ENCODE measurements around the gene PPFIA2.

DNA sequence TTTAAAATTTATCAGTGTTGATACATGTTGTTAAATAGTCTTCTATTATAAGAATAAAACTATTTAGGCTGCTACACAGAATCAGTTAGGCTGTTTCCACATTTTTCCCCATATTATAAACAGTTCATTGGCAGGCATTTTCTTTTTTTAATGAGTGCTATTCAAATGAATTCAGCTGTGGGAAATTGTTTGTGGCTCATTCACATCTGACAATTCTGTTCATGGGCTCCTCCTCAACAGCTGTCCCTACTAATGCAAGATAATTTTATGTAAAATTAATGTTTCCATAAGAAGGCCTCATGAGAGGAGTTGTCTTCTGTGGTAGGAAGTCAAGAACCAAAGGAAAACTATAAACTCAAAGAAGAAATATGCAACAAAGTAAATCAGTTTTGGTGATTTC, 218.0 kb downstream of the PPFIA2 start:
- TF ChIP-seq, protein P1, sequence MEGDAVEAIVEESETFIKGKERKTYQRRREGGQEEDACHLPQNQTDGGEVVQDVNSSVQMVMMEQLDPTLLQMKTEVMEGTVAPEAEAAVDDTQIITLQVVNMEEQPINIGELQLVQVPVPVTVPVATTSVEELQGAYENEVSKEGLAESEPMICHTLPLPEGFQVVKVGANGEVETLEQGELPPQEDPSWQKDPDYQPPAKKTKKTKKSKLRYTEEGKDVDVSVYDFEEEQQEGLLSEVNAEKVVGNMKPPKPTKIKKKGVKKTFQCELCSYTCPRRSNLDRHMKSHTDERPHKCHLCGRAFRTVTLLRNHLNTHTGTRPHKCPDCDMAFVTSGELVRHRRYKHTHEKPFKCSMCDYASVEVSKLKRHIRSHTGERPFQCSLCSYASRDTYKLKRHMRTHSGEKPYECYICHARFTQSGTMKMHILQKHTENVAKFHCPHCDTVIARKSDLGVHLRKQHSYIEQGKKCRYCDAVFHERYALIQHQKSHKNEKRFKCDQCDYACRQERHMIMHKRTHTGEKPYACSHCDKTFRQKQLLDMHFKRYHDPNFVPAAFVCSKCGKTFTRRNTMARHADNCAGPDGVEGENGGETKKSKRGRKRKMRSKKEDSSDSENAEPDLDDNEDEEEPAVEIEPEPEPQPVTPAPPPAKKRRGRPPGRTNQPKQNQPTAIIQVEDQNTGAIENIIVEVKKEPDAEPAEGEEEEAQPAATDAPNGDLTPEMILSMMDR (IDR thresholded peaks at IDR 0.05) = no peak
- no peak for TF ChIP-seq ZFX (IDR thresholded peaks at IDR 0.05; ENCODE audit: borderline replicate concordance)
